GM11168 (cell line): ENCODE measurements around the gene PSMD4.
"Not testable (repeated sequence)": the region's sequence is repeated elsewhere in the genome, so short reads cannot be mapped to it uniquely, and the experiment has no call there.

Experiments
- in situ Hi-C: fragments of 300-500 bp; cut with MboI; formaldehyde crosslinking; loops from one replicate; pipeline ENCODE4 v1.12.0; 2022; ENCODE audit warnings: low sequenced_read_pairs; ENCODE audit not compliant: unreplicated experiment

Gene PSMD4

GRCh38 chr1:151254217-151255213, at the start of gene PSMD4:
Gene PSMD4, plus strand, starts transcription at chr1:151254734. Its CDS starts 49 bp downstream, at chr1:151254783.
- in situ Hi-C loops, result no loop called here

GRCh38 chr1:151205381-151205965, 49.1 kb upstream of the PSMD4 start:
- in situ Hi-C loops, result not testable (repeated sequence)

GRCh38 chr1:151210830-151211229, 43.7 kb upstream of the PSMD4 start:
- in situ Hi-C loops, result no loop called here

- in situ Hi-C loops, result no loop called here
Observed at GRCh38 chr1:151211972-151212705, 42.4 kb upstream of the PSMD4 start.

GRCh38 chr1:151213560-151213959, 41.0 kb upstream of the PSMD4 start:
- in situ Hi-C loops, result no loop called here

- in situ Hi-C loops, result no loop called here
Observed at GRCh38 chr1:151221616-151222015, 32.9 kb upstream of the PSMD4 start.

- in situ Hi-C loops, result no loop called here
Observed at GRCh38 chr1:151222130-151222529, 32.4 kb upstream of the PSMD4 start.

- in situ Hi-C loops, result no loop called here
Observed at GRCh38 chr1:151235235-151235634, 19.3 kb upstream of the PSMD4 start.

GRCh38 chr1:151237678-151238466, 16.7 kb upstream of the PSMD4 start:
- in situ Hi-C loops, result no loop called here

- in situ Hi-C loops, result no loop called here
Observed at GRCh38 chr1:151238467-151238739, 16.1 kb upstream of the PSMD4 start.

GRCh38 chr1:151242442-151242841, 12.1 kb upstream of the PSMD4 start:
- in situ Hi-C loops, result no loop called here

- in situ Hi-C loops, result no loop called here
Observed at GRCh38 chr1:151243683-151244216, 10.8 kb upstream of the PSMD4 start.

GRCh38 chr1:151246786-151247185, 7.7 kb upstream of the PSMD4 start:
- in situ Hi-C loops, result no loop called here

- in situ Hi-C loops, result no loop called here
Observed at GRCh38 chr1:151251656-151252470, 2.7 kb upstream of the PSMD4 start.

GRCh38 chr1:151255381-151255780, 847 bp downstream of the PSMD4 start:
- in situ Hi-C loops, result no loop called here

GRCh38 chr1:151259351-151259750, 4.8 kb downstream of the PSMD4 start:
- in situ Hi-C loops, result no loop called here

- in situ Hi-C loops, result no loop called here
Observed at GRCh38 chr1:151265446-151266236, 11.1 kb downstream of the PSMD4 start.

GRCh38 chr1:151266315-151266714, 11.8 kb downstream of the PSMD4 start:
- in situ Hi-C loops, result no loop called here
